ENCODE data around the gene LINGO4. TPM values are rescaled to one million over a fixed set of nuclear protein-coding genes. Genes with fewer than 3 reads are reported as not detected.

The LINGO4 gene
- total RNA-seq, 3 donors from 2014 or later = 0.23 to 0.54 (median 0.24) TPM

GRCh38 chr1:151843398-151843797 is 38.2 kb upstream of the LINGO4 start:
- intact Hi-C loops (cut with DNase I, micrococcal nuclease) = no loop called here
- no peaks in the 10 kb centered on the region for H3K36me3 ChIP-seq (ENCODE audit: low read depth)
- no peak overlapping the region for H3K4me3 ChIP-seq
- no peak for TF ChIP-seq CTCF (IDR thresholded peaks at IDR 0.05)
- ATAC-seq (no peak), DNase-seq (no peak)
- no peaks in the 10 kb centered on the region for H3K4me1 ChIP-seq (ENCODE audit: low read depth)
- no peaks in the 10 kb centered on the region for H3K9me3 ChIP-seq

- Histone ChIP-seq H3K36me3 (ENCODE audit: low read depth) (no peaks in the 10 kb centered on the region), H3K4me1 (ENCODE audit: low read depth) (no peaks in the 10 kb centered on the region), H3K4me3 (no peak overlapping the region), H3K9me3 (no peaks in the 10 kb centered on the region)
- intact Hi-C loops (cut with DNase I, micrococcal nuclease) = no loop called here
- no peak for ATAC-seq
- no peak for DNase-seq
- TF ChIP-seq CTCF (IDR thresholded peaks at IDR 0.05) = no peak
Measured at GRCh38 chr1:151841141-151841540, 35.9 kb upstream of the LINGO4 start.

GRCh38 chr1:151840421-151840820 is 35.2 kb upstream of the LINGO4 start:
- TF ChIP-seq CTCF (IDR thresholded peaks at IDR 0.05) = no peak
- no peaks in the 10 kb centered on the region for H3K4me1 ChIP-seq (ENCODE audit: low read depth)
- DNase-seq (no peak), ATAC-seq (no peak)
- no peak overlapping the region for H3K4me3 ChIP-seq
- no peaks in the 10 kb centered on the region for H3K9me3 ChIP-seq
- no peaks in the 10 kb centered on the region for H3K36me3 ChIP-seq (ENCODE audit: low read depth)
- intact Hi-C loops (cut with DNase I, micrococcal nuclease) = no loop called here

GRCh38 chr1:151839457-151840403 is 34.5 kb upstream of the LINGO4 start, which contains the start of gene C2CD4D:
TSS of gene C2CD4D (minus strand) at chr1:151839820. CDS start at chr1:151838989, 831 bp downstream.
- Histone ChIP-seq H3K36me3 (ENCODE audit: low read depth) (no peaks in the 10 kb centered on the region), H3K4me1 (ENCODE audit: low read depth) (no peaks in the 10 kb centered on the region), H3K9me3 (no peaks in the 10 kb centered on the region), H3K4me3 (peak within 1 kb of the TSS; percentile 21)
- no peak for TF ChIP-seq CTCF (IDR thresholded peaks at IDR 0.05)
- intact Hi-C loops (cut with DNase I, micrococcal nuclease) = no loop called here
- ATAC-seq = peak; percentile 84
- peak; percentile 87 to 88 (median 88) for DNase-seq

GRCh38 chr1:151839082-151839412 is 33.8 kb upstream of the LINGO4 start:
- intact Hi-C loops (cut with DNase I, micrococcal nuclease) = no loop called here
- DNase-seq (no peak), ATAC-seq (no peak)
- Histone ChIP-seq H3K9me3 (no peaks in the 10 kb centered on the region), H3K4me1 (ENCODE audit: low read depth) (no peaks in the 10 kb centered on the region), H3K36me3 (ENCODE audit: low read depth) (no peaks in the 10 kb centered on the region), H3K4me3 (no peak overlapping the region)
- no peak for TF ChIP-seq CTCF (IDR thresholded peaks at IDR 0.05)
